DOHH2 (cell line): ENCODE results near the gene TNFSF15.

Source experiments
- EZH2phosphoT487 ChIP-seq: fragments of 200-600 bp; sonication (generic); IDR thresholded peaks from 2 replicates; pipeline ENCODE4 v1.6.1; 2017; ENCODE audit warnings: borderline replicate concordance, mild to moderate bottlenecking, antibody characterized with exemption, low read length, moderate library complexity, mixed read lengths
- TF ChIP-seq, protein P1 (sequence below): fragments of 200-600 bp; sonication (generic); IDR thresholded peaks from one replicate; pipeline ENCODE4 v1.5.1; 2014; ENCODE audit warnings: antibody characterized with exemption, mild to moderate bottlenecking, low read depth, low read length; ENCODE audit not compliant: poor library complexity, severe bottlenecking

DNA sequence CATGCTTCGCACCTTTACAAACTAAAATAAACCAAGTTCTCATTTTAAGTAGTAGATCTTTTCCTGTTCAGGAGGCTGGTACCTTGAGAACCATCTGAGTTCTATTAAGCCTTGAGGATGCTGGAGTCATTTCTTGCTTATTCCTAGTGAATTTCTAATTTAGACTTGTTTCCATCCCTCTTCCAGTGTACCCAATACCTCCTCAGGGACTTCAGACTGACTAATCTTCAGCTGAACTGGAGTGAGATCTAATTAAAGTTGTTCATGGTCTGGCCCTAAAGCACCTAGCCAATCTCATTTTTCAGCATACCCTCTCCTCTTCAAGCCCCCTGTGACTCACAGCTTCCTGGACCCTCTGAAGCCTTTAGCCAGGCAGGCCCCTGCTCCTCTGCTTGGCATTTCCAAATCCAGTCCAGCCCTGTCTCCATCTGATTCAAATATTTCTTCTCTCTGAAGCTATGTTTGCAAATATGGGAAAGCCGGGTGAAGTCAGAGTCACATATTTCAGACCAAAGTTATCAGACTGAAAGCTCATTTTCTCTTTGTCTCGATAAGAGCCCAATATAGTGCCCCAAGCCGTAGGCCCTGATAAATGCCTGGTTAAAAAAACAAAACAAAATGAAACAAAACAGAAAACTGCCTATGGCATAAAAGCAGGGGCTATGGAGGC, 19.4 kb upstream of the TNFSF15 start:
- TF ChIP-seq, protein P1, sequence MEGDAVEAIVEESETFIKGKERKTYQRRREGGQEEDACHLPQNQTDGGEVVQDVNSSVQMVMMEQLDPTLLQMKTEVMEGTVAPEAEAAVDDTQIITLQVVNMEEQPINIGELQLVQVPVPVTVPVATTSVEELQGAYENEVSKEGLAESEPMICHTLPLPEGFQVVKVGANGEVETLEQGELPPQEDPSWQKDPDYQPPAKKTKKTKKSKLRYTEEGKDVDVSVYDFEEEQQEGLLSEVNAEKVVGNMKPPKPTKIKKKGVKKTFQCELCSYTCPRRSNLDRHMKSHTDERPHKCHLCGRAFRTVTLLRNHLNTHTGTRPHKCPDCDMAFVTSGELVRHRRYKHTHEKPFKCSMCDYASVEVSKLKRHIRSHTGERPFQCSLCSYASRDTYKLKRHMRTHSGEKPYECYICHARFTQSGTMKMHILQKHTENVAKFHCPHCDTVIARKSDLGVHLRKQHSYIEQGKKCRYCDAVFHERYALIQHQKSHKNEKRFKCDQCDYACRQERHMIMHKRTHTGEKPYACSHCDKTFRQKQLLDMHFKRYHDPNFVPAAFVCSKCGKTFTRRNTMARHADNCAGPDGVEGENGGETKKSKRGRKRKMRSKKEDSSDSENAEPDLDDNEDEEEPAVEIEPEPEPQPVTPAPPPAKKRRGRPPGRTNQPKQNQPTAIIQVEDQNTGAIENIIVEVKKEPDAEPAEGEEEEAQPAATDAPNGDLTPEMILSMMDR, result no peak
- TF ChIP-seq EZH2phosphoT487, result no peak
